GM18508 (cell line): Measurements from ENCODE around the gene DPYSL5.
"Not testable (repeated sequence)": the region's sequence is repeated elsewhere in the genome, so short reads cannot be mapped to it uniquely, and the experiment has no call there.

Source experiments
- ATAC-seq: cut with Tn5 transposase; IDR thresholded peaks from one replicate; pipeline ENCODE4 v1.9.1; 2021; ENCODE audit warnings: moderate number of reproducible peaks; ENCODE audit not compliant: insufficient read depth, unreplicated experiment

The DPYSL5 gene

DNA sequence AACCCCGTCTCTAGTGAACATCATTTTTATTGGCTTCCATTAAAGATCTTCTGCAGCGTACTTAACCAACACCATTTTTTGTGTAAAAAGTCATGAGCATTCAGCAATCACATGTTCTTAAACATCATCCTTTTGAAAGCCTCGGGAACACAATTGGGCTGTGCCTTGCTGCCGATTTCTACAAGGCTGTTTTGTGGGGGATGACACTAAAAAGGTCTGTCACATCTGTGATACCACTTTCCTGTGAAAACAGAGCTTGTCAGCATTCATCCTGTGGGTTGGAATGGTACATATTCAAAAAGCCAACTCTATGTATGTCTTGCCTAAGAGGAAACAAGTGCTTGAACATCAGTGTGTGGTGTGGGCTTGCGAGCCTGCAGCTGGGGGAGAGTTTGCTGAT is 73.4 kb downstream of the DPYSL5 start:
- no peak for ATAC-seq

DNA sequence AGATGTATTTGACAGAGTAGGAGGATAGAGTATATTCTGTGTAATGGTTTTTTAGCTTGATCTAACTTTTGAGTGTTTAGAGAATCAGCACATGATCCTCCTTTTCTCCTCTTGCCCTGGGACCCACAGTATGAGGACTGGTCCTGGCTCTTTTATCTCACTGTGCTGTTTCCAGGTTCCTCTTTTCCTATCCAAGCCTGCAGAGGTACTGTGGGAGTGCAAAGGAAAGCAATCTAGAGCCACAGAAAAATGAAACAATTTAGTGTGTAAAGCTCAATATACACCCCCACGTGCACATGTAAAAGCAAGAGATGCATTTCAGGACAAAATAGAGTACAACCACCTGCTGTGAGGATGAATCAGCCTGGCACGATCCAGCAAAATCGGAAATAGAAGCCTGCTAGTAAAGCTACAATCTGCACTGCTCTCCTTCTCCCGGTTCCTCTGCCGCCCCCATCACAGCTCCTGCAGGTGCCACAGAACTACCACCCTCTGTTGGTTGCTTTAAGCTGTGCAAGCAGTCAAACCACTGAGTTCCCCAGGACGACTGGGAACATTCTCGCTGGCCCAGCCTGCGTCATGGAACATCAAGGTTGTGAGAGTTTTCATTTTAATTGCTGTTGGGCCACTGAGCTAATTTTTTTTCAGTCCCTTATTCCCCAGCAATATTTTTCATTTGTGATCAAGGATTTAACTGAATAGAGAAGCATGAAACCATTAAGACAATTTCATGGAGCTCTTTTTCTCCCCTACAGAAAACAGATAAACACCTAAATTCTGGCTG is 74.7 kb downstream of the DPYSL5 start:
- ATAC-seq = no peak

DNA sequence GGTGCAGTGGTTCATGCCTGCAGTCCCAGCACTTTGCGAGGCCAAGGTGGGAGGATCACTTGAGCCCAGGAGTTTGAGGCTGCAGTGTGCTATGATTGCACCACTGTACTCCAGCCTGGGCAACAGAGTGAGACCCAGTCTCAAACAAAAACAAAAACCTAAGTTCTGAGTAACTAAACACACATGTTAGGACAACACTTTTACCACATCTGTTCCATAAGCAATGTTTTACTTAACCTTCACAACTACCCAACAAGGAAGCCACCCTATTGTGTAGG is 75.2 kb downstream of the DPYSL5 start:
- ATAC-seq = not testable (repeated sequence)

DNA sequence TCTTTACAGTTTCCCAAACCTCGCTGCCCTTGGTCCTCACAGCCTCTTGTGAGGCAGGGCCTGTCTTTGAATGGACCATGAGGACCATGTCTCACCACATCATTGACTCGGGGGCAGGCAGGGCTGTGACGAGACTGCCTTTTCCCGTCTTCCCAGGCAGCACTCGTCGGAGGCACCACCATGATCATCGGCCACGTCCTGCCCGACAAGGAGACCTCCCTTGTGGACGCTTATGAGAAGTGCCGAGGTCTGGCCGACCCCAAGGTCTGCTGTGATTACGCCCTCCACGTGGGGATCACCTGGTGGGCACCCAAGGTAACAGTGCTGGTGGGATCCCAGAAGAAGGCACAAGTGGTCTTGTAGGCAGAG is 76.8 kb downstream of the DPYSL5 start:
- no peak for ATAC-seq

DNA sequence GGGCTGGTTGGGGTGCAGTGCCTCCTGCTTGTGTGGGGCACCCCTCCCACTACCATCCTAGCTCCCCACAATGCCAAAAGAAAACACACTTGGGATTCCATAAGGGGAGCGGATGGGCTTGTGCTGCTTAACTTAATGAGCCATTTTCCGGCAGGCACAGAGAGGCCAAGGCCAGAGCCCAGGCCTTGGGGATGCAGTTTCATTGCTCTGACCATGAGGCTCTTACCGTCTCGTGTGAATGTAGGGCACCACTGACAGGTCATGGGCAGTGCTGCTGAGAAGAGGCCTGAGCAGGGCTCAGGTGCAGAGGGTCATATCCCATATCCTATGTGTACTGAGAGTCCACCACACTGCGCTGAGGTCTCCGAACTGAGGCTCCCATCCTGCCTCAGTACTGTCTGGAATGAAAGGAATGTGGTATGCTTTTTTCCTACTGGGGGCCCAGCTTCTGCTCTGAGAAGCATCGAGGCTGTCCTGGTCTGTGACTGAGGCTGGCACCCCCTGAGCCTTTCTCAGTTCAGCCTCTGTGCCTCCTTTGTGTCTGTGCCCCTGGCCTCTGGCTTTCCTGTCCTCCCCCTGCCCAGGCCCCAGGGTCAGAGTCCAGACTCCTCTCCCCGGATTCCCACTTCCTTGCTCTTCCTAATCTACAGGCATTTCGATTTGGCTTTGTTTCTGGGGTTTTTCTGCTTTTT is 77.3 kb downstream of the DPYSL5 start:
- no peak for ATAC-seq

DNA sequence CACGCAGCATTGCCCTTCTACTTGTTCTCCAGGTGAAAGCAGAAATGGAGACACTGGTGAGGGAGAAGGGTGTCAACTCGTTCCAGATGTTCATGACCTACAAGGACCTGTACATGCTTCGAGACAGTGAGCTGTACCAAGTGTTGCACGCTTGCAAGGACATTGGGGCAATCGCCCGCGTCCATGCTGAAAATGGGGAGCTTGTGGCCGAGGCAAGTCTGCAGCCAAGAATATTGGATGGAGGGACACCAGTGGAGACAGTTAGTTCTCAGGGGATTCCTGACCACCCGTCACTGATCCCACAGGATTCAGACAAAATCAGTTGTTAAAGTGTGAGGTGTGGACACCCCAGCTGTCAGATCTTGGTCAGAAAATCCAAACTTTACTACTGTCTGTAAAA is 79.3 kb downstream of the DPYSL5 start:
- ATAC-seq = no peak

DNA sequence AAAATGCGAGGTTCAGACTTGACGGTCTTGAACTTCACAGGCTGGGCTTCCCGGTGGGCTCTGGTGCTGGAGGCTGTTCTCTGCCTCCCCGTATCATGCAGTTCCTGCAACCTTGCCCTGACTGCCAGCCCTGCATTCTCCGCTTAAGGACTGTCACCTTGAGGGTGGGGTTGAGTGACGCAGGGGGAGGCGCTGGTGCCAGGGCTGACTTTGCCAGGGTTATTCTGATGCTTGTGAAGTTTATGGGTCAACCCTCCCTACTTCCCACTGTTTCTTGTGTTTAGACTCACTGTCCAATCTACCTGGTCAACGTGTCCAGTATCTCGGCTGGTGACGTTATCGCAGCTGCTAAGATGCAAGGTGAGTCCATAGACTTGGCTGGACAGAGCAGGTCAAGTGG is 85.0 kb downstream of the DPYSL5 start:
- no peak for ATAC-seq

DNA sequence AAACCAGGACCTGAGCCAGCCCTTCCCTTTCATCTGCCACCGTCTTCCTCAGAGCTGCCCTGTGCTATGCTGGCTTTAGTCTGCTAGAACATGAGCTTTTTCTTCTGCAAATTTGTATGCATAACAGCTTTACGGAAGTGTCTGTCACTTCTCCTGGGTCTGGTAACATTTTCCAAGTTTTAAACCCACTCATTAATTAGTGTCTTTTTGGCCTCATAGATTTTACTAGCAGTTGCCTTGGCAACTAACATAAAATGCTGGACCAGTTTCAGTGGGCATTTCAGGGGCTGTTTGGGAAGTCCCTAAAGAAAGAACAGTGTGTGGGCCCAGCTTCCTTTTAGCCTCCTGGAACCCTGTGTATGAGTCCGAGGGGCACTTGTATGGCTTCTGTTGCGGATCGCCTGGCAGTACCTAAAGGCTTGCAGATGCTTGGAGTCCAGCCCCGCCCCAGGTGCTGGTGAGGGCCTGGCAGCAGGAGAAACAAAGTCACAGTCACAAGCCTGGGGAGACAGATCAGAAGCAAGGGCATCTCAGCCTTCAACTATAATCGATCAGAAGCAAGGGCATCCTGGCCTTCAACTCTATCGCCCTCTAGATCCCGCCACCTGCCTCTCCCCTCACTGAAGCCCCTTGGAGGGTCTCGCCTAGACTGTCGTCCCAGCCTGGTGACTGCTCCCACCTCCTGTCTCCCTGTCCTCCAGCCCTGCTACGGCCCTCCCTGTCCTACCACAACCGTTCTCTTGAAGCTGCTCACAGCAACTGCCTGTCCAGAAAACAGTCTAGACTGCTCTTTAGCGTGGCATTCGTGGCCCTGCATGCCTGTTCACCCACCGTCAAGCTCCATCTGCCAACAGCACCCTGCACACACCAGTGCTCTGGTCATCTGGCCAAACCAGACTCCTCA is 85.8 kb downstream of the DPYSL5 start:
- no peak for ATAC-seq

DNA sequence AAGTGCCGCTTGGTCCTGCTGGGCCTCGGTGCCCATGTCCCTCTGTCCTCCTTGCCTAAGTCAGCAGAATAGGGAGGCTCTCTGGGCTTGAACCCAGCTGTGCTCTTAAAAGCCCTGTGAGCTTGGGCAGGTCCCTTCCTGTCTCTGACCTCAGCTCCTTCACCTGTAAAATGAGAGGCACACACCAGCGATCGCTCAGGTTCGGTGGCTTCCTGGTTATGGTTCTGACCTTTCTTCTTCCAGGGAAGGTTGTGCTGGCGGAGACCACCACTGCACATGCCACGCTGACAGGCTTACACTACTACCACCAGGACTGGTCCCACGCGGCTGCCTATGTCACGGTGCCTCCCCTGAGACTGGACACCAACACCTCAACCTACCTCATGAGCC is 86.4 kb downstream of the DPYSL5 start:
- ATAC-seq = no peak

DNA sequence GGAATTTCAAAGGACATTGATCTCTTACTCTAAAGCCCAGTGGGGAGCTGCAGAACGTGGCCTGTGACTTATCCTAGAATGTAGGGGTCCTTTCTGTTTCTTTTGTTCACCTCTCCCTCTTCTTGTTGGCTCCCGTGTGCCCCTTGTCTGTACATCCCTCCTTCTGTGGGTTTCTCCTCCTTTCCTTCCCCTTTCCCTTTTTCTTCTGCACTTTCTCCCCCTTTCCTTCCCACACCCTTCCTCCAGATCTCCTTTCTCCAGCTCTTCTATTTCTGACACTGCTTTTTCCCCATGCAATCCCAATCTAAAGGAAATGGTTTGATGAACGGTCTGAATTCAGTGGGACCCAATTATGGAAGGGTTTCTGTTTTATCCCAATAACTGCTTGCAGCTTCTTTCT is 87.1 kb downstream of the DPYSL5 start:
- ATAC-seq = no peak

DNA sequence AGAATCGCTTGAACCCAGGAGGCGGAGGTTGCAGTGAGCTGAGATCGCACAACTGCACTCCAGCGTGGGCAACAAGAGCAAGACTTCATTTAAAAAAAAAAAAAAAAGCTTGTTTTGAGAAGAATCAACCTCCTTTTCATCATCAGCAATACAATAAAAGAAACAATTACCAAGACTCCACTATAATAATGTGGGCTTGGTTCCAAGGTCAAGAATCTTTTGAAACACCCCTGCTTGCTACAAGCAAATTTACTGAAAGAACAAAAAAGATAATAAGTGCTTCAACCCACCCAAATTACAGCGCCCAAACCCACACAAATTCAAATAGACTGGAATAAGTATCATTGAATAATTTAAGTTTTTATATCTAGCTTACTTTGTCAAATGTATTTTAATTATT is 88.9 kb downstream of the DPYSL5 start:
- no peak for ATAC-seq

DNA sequence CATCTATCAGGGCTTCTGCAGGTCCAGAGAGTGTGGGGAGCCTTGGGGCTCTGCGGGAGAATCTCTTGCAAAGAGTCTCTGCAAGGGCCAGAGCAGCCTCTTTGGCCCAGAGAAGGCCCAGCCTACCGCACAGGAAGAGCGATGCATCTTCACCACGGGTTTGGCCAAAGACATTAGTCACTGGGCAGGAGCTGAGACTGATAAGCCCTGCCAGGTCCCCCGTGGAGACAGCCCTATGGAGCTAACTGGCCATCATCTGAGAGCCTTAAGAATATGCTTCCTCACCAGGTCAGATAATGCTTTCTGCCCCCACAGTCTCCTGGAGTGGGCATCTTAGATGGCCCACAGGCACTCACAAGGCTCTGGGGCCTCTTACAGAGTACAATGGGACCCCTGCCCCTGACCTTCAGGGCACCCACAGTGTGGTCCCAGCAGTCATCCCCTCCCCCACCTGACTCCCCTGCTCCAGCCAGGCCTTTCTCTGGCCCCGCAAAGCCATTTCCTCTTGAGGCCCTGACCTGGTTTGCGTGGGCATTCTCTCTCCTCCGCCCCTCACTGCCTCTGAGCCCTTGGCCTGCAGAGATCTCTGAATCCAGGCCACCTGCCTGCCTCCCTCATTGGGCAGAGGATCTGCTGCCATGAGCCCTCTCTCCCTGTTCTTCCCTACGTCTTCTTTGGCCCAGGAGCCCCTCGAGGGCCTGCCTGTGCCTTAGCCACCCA is 90.6 kb downstream of the DPYSL5 start:
- no peak for ATAC-seq

DNA sequence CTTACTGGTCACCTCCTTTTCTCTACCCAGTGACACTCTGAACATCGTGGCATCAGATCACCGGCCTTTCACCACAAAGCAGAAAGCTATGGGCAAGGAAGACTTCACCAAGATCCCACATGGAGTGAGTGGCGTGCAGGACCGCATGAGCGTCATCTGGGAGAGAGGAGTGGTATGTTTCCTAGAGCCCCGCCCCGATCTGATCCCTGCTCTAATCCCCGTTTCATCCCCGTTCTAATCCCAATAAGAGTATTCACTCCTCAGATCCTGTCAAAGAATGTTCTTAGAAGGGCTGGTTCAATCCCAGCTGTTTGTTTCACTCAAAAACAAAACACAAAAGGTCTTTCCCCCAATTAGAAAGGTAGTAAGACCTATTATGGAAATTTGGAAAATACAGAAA is 92.1 kb downstream of the DPYSL5 start:
- no peak for ATAC-seq

DNA sequence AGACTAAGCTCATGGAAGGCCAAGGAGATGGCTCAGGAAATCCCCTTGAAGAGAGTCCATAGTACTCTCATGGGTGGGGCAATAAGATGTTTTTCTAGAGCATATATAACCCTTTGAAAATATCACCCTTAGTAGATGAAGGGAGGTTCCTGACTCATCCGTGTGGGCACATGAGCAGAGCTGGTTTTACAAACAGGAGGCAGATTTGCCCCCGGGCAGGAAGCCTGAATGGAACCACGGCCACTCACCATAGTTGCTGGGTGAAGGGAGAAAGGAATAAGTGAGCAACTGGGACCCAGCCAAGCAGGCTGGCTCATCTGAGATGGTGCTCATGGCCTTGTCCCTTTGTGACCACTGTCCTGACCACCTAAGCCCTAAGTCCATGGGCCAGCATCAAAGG is 93.6 kb downstream of the DPYSL5 start:
- ATAC-seq = no peak

DNA sequence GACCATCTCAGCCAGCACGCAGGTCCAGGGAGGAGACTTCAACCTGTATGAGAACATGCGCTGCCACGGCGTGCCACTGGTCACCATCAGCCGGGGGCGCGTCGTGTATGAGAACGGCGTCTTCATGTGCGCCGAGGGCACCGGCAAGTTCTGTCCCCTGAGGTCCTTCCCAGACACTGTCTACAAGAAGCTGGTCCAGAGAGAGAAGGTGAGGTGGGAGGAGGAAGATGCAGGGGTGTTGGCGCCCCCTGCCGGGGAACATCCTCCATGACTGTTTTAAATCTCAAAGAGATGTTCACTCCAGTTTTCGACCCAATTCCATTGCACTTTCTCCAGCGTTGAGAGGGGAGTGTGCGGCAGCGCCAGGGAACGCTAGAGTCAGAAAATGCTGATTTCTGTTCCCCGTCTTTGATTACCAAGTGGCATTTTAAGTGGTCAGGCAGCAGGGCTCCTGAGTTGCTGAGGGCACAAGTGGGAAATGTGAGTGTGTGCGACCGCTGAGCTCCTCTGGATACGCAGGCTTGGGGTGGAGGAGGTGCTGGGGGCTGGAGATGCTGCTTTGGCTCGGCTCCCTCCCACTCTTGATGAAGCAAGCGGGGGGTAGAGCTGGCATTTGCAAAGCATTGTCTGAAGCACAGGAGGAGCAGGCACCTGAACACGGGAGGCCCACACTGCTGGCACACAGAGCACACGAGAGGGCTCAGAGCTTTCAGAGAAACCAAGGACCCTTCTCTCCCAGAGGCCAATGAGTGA is 94.8 kb downstream of the DPYSL5 start:
- ATAC-seq = no peak

DNA sequence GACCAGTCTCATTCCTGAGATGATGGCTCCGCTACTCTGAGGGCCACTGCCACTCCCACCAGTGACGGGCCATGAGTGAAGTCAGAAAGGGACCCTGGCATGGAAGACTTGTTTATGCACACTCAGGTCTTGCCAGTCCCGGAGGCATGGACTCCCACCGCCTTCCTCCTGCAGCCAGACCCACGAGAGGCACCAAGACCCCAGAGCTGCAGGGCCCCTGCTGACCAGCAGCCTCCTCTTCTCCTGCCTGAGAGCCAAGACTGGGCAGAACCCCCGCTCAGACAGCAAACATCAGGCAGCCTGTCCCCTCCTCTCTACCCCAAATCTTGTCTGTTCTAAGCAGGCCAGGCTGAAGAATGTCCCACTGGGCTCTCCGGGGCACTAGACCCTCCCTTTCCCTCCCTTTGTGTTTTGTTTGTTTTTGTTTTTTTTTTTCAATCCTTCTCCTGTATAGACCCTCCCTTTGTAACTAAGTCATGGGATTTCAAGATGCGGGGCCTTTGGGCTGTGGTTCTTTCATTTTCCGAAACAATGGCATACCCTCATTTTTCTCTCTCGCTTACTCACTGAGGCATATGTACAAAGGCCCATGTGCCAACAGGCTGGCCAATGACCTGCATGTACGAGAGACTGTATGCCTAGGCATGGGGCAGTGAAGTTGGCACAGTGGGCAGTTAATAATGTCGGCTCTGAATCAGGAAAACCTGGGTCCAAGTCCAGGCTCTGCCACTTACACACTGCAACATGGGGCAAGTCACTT is 98.2 kb downstream of the DPYSL5 start:
- ATAC-seq = no peak

DNA sequence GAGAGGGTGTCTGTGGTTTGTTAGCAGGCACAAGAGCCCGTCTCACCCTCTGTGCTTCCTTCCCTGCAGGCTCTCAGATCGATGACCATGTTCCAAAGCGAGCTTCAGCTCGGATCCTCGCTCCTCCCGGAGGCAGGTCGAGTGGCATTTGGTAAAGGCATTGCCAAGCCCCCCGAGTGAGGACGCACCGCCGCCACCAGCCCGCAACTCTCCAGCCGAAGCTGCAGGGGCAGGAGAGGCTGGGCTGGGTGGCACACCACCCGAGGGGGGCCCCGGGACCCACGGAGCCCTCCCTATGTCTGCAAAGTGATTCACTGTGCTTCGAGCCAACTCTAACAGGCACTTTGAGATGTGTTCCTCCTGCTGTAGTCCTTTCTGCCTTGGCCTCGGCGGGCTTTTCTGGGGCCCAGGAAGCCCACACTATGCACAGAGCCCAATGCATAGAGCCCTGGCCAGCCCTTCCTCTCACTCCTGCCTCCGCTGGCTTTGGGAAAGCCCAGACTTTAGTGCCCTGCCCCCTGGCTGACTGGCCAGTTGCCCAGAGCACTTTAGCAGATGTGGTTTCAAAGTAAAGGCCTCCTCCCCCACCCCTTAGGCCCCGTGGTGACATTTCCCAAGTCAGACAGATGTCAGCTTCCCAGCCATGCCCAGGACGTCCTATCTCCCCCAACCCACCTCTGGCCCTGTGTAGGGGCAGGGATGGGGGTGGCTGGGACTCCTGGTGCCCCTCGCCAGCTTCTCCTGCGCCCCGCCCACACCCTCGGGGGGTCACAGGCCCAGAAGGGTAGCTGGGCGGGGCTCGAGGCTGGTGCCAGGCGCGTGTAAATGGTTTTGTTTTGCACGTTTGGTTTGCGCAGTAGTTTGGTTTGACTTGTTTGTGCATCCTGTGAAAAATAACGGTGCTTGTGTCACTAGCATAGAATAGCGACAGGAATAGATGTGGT is 99.2 kb downstream of the DPYSL5 start:
- no peak for ATAC-seq

DNA sequence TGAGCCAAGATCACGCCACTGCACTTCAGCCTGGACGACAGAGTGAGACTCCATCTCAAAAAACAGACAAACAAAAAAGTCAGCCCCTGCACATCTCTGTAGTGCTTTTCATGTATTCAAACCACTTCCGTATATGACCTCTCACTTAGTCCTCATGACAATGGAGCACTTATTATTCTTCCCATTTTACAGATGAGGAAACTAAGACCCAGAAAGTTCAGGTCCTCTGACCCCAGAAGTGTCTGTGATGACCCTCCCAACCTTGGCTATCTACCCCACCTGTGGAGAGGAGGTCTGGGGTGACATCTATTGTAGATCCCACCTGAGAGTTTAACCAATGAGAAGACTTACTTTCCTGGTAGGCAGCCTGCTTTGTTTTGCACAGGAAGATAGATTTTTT is 100.9 kb downstream of the DPYSL5 start:
- ATAC-seq = no peak
